Inferior parietal cortex (tissue), 1 donor: Measurements from ENCODE around the gene SRC.

ENCODE experiments used
- DNase-seq: peaks from one replicate; pipeline ENCODE4 v3.0.0-alpha.2; 2016; ENCODE audit errors: extremely low spot score

SRC gene

GRCh38 chr20:37315021-37315451, 30.9 kb upstream of the SRC start:
- no peak for DNase-seq

- no peak for DNase-seq
These were observed 30.4 kb upstream of the SRC start for GRCh38 chr20:37315452-37316110.

- DNase-seq, result no peak
These were observed 29.7 kb upstream of the SRC start for GRCh38 chr20:37316116-37316774.

GRCh38 chr20:37316775-37317170, 29.2 kb upstream of the SRC start:
- no peak for DNase-seq

- no peak for DNase-seq
These were observed 28.6 kb upstream of the SRC start for GRCh38 chr20:37317316-37317715.

- DNase-seq, result no peak
These were observed 27.8 kb upstream of the SRC start for GRCh38 chr20:37317994-37318640.

- DNase-seq, result no peak
These were observed 26.7 kb upstream of the SRC start for GRCh38 chr20:37319151-37319671.

- no peak for DNase-seq
These were observed 22.0 kb upstream of the SRC start for GRCh38 chr20:37323985-37324384.

GRCh38 chr20:37325206-37325605, 20.7 kb upstream of the SRC start:
- no peak for DNase-seq

GRCh38 chr20:37326666-37327065, 19.3 kb upstream of the SRC start:
- no peak for DNase-seq

- DNase-seq, result no peak
These were observed 18.2 kb upstream of the SRC start for GRCh38 chr20:37327748-37328147.

- DNase-seq, result no peak
These were observed 17.6 kb upstream of the SRC start for GRCh38 chr20:37328149-37328945.

GRCh38 chr20:37329481-37330165, 16.3 kb upstream of the SRC start:
- DNase-seq, result no peak

GRCh38 chr20:37330316-37330715, 15.6 kb upstream of the SRC start:
- no peak for DNase-seq

GRCh38 chr20:37331060-37331857, 14.7 kb upstream of the SRC start:
- DNase-seq, result no peak

GRCh38 chr20:37333130-37333847, 12.7 kb upstream of the SRC start:
- no peak for DNase-seq

GRCh38 chr20:37333848-37334318, 12.1 kb upstream of the SRC start:
- no peak for DNase-seq

GRCh38 chr20:37334450-37334849, 11.5 kb upstream of the SRC start:
- DNase-seq, result no peak

- DNase-seq, result no peak
These were observed 10.1 kb upstream of the SRC start for GRCh38 chr20:37335642-37336368.
